ENCODE results near the gene TIGD1.

Gene TIGD1

DNA sequence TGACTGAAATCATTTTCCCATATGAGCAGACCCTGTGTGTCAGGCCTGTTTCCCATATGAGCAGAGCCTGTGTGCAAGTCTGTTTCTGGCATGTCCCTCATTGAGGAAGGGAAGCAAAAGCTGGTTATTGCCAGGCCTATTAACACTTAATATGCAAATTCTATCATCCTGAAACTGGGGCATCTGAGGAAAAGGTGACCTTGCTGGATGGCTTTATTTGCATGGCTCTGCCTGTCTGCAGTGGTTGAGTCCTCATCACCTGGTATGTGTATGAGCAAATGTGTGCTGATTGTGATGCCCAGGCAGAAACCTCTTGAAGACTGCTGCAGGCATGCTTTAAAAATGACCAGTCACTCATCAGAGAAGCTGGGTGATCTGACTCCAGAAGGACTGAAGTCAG, 31.4 kb upstream of the TIGD1 start:
- no peak overlapping the region for H3K4me3 ChIP-seq (ENCODE audit: low read depth, low read length)
- DNase-seq = no peak
- H3K36me3 ChIP-seq = no peaks in the 10 kb centered on the region; the same call in none of the 2 replicates
- no peaks in the 10 kb centered on the region for H3K27me3 ChIP-seq
- no peaks in the 10 kb centered on the region for H3K4me1 ChIP-seq
- H3K9me3 ChIP-seq = no peaks in the 10 kb centered on the region
- TF ChIP-seq CTCF (IDR thresholded peaks at IDR 0.05; ENCODE audit: low read depth, low read length) = no peak

DNA sequence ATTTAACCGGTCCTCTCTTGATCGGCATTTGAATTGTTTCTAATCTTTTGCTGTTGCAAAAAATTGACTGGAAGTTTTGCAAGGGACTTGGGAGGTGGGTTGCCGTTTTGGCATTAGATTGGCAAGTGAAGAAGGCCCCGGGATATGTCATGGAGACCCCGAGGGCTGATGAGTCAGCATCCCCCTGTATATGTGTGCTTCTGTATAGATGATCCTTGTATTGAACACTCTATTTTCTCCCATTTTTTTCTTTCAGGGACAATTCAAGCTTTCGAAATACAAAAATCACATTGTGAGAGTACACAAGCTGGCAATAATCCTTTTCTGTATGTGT, 30.3 kb upstream of the TIGD1 start:
- Histone ChIP-seq H3K9me3 (no peaks in the 10 kb centered on the region), H3K4me1 (no peaks in the 10 kb centered on the region), H3K27me3 (no peaks in the 10 kb centered on the region), H3K4me3 (ENCODE audit: low read depth, low read length) (no peak overlapping the region), H3K36me3 (no peaks in the 10 kb centered on the region; the same call in none of the 2 replicates)
- no peak for TF ChIP-seq CTCF (IDR thresholded peaks at IDR 0.05; ENCODE audit: low read depth, low read length)
- no peak for DNase-seq

- H3K4me3 ChIP-seq (ENCODE audit: low read depth, low read length) = no peak overlapping the region
- DNase-seq = no peak
- peaks cover 4% of the 10 kb centered on the region for H3K36me3 ChIP-seq
- no peak for TF ChIP-seq CTCF (IDR thresholded peaks at IDR 0.05; ENCODE audit: low read depth, low read length)
- no peaks in the 10 kb centered on the region for H3K4me1 ChIP-seq
- H3K27me3 ChIP-seq = no peaks in the 10 kb centered on the region
- no peaks in the 10 kb centered on the region for H3K9me3 ChIP-seq
These were observed 28.3 kb upstream of the TIGD1 start for GRCh38 chr2:232578626-232579025.

DNA sequence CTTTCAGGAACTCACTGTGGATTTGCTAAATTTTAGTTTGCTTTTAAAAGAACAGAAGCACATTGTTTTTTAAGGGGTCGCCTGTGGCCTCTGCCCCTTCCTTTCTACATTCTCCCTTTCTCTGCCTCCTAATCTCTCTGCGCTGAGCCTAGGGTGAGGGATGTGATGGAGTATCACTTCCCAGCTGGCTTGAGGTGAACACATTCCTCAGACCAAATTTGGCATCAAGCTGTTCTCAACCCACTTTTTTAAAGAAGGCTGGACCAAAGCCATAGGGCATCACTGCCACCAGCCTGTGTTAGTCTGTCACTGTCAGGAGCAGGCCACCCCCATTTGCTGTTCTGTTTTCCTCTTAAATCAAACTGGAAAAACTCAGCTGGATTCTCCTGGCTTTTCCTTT, 27.5 kb upstream of the TIGD1 start:
- Histone ChIP-seq H3K9me3 (no peaks in the 10 kb centered on the region), H3K36me3 (peaks cover 8% of the 10 kb centered on the region), H3K27me3 (no peaks in the 10 kb centered on the region), H3K4me3 (ENCODE audit: low read depth, low read length) (no peak overlapping the region), H3K4me1 (no peaks in the 10 kb centered on the region)
- no peak for DNase-seq
- no peak for TF ChIP-seq CTCF (IDR thresholded peaks at IDR 0.05; ENCODE audit: low read depth, low read length)

DNA sequence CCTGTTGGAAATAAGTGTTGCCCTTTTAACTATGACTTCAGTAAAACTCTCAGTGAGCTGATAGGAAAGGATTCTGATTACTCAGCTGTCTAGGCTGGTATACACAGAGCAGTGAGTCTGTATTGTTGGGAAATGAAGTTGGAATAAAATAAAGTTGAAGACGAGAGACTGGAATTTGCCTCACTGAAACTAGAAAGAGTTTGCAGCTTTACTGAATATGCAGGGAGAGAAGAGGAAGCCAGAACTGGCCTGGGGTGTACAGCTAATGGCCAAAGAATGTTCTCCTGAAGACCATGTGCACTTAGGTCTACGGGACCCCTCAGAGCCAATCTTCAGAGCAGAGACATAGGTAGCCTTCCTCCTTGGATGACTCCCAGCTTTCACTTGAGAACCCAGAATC, 26.6 kb upstream of the TIGD1 start:
- no peaks in the 10 kb centered on the region for H3K27me3 ChIP-seq
- no peak overlapping the region for H3K4me3 ChIP-seq (ENCODE audit: low read depth, low read length)
- no peaks in the 10 kb centered on the region for H3K9me3 ChIP-seq
- H3K4me1 ChIP-seq = no peaks in the 10 kb centered on the region
- H3K36me3 ChIP-seq = peaks cover 13% of the 10 kb centered on the region
- no peak for TF ChIP-seq CTCF (IDR thresholded peaks at IDR 0.05; ENCODE audit: low read depth, low read length)
- no peak for DNase-seq

DNA sequence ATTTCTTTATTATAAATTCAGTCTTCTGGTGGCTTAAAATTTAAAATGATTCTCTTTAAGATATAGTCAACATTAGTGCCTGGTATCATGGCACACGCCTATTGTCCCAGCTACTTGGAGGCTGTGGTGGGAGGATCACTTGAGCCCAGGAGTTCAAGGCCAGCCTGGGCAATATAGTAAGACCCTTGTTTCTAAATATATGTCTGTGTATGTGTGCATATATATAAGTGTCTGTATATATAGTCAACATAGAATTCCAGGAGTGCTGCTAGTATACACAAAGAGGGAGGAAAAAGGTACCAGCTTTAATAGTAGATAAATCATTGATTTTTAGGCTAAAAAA, 25.0 kb upstream of the TIGD1 start:
- H3K4me1 ChIP-seq = no peaks in the 10 kb centered on the region
- no peaks in the 10 kb centered on the region for H3K9me3 ChIP-seq
- H3K36me3 ChIP-seq = peaks cover 22% of the 10 kb centered on the region
- DNase-seq = no peak
- H3K4me3 ChIP-seq (ENCODE audit: low read depth, low read length) = no peak overlapping the region
- H3K27me3 ChIP-seq = no peaks in the 10 kb centered on the region
- no peak for TF ChIP-seq CTCF (IDR thresholded peaks at IDR 0.05; ENCODE audit: low read depth, low read length)
